ENCODE measurements around the gene SLC8A3. TPM values are rescaled to one million over a fixed set of nuclear protein-coding genes. Genes with fewer than 3 reads are reported as not detected.

Gene SLC8A3
- total and polyA plus RNA-seq, 2 of the 13 experiments (the other 11 are each of a cell fraction or from before 2014, with no cell fraction given) = 0.01 to 0.02 TPM

- TF ChIP-seq, protein P1, sequence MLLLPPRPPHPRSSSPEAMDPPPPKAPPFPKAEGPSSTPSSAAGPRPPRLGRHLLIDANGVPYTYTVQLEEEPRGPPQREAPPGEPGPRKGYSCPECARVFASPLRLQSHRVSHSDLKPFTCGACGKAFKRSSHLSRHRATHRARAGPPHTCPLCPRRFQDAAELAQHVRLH (CRISPR knock-in tag; IDR thresholded peaks at IDR 0.05; ENCODE audit: borderline replicate concordance, low read depth) = peak; percentile 53; the same call in 1 of the 2 replicates
- TF ChIP-seq XRCC5 (optimal IDR thresholded peaks at IDR 0.05; ENCODE audit: low read length) (peak; percentile 22), STAG1 (CRISPR knock-in tag; IDR thresholded peaks at IDR 0.05) (peak; percentile 88), MIXL1 (CRISPR knock-in tag; IDR thresholded peaks at IDR 0.05) (0 out of 2 replicates have a peak, but pooled peaks have one; percentile 45), ZNF879 (CRISPR knock-in tag; IDR thresholded peaks at IDR 0.05) (no peak), KDM3A (CRISPR knock-in tag; IDR thresholded peaks at IDR 0.05; ENCODE audit: low read depth) (no peak), DMAP1 (CRISPR knock-in tag; IDR thresholded peaks at IDR 0.05) (no peak), MLLT10 (CRISPR knock-in tag; IDR thresholded peaks at IDR 0.05) (no peak), IRF2 (CRISPR knock-in tag; IDR thresholded peaks at IDR 0.05) (no peak), TGIF2 (CRISPR knock-in tag; IDR thresholded peaks at IDR 0.05) (no peak), RAD21 (CRISPR knock-in tag; IDR thresholded peaks at IDR 0.05) (peak; percentile 86), REPIN1 (CRISPR knock-in tag; IDR thresholded peaks at IDR 0.05; ENCODE audit: borderline replicate concordance, low read depth) (0 out of 2 replicates have a peak, but pooled peaks have one; percentile 42), ZNF570 (CRISPR knock-in tag; IDR thresholded peaks at IDR 0.05; ENCODE audit: borderline replicate concordance) (no peak), ZNF256 (CRISPR knock-in tag; conservative IDR thresholded peaks at IDR 0.05) (no peak), MTA3 (CRISPR knock-in tag; IDR thresholded peaks at IDR 0.05) (no peak), ERF (CRISPR knock-in tag; IDR thresholded peaks at IDR 0.05) (0 out of 2 replicates have a peak, but pooled peaks have one; percentile 51), TBL1XR1 (IDR thresholded peaks at IDR 0.05; ENCODE audit: borderline replicate concordance, low read length, partially characterized antibody) (no peak), ZSCAN30 (CRISPR knock-in tag; IDR thresholded peaks at IDR 0.05) (no peak), KMT2A (CRISPR knock-in tag; IDR thresholded peaks at IDR 0.05) (no peak)
- TF ChIP-seq, protein P2, sequence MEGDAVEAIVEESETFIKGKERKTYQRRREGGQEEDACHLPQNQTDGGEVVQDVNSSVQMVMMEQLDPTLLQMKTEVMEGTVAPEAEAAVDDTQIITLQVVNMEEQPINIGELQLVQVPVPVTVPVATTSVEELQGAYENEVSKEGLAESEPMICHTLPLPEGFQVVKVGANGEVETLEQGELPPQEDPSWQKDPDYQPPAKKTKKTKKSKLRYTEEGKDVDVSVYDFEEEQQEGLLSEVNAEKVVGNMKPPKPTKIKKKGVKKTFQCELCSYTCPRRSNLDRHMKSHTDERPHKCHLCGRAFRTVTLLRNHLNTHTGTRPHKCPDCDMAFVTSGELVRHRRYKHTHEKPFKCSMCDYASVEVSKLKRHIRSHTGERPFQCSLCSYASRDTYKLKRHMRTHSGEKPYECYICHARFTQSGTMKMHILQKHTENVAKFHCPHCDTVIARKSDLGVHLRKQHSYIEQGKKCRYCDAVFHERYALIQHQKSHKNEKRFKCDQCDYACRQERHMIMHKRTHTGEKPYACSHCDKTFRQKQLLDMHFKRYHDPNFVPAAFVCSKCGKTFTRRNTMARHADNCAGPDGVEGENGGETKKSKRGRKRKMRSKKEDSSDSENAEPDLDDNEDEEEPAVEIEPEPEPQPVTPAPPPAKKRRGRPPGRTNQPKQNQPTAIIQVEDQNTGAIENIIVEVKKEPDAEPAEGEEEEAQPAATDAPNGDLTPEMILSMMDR (CRISPR knock-in tag; IDR thresholded peaks at IDR 0.05) = peak; percentile 83
- TF ChIP-seq, protein P3, sequence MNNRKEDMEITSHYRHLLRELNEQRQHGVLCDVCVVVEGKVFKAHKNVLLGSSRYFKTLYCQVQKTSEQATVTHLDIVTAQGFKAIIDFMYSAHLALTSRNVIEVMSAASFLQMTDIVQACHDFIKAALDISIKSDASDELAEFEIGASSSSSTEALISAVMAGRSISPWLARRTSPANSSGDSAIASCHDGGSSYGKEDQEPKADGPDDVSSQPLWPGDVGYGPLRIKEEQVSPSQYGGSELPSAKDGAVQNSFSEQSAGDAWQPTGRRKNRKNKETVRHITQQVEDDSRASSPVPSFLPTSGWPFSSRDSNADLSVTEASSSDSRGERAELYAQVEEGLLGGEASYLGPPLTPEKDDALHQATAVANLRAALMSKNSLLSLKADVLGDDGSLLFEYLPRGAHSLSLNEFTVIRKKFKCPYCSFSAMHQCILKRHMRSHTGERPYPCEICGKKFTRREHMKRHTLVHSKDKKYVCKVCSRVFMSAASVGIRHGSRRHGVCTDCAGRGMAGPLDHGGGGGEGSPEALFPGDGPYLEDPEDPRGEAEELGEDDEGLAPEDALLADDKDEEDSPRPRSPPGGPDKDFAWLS (CRISPR knock-in tag; IDR thresholded peaks at IDR 0.05; ENCODE audit: borderline replicate concordance) = no peak
- TF ChIP-seq, protein P4, sequence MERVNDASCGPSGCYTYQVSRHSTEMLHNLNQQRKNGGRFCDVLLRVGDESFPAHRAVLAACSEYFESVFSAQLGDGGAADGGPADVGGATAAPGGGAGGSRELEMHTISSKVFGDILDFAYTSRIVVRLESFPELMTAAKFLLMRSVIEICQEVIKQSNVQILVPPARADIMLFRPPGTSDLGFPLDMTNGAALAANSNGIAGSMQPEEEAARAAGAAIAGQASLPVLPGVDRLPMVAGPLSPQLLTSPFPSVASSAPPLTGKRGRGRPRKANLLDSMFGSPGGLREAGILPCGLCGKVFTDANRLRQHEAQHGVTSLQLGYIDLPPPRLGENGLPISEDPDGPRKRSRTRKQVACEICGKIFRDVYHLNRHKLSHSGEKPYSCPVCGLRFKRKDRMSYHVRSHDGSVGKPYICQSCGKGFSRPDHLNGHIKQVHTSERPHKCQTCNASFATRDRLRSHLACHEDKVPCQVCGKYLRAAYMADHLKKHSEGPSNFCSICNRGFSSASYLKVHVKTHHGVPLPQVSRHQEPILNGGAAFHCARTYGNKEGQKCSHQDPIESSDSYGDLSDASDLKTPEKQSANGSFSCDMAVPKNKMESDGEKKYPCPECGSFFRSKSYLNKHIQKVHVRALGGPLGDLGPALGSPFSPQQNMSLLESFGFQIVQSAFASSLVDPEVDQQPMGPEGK (CRISPR knock-in tag; IDR thresholded peaks at IDR 0.05) = peak; percentile 31; the same call in 1 of the 2 replicates
Observed at GRCh38 chr14:70013271-70013873, 175.4 kb downstream of the SLC8A3 start (continued).
